B cell (primary cell): ENCODE results near the gene IFITM1. TPM values are rescaled to one million over a fixed set of nuclear protein-coding genes. Genes with fewer than 3 reads are reported as not detected.

ENCODE experiments used
- ATAC-seq: fragments of 200-7000 bp; cut with Tn5 transposase; one replicate; pipeline ENCODE4 v1.10.0; 2021; ENCODE audit warnings: low read depth, mild to moderate bottlenecking, moderate number of reproducible peaks, moderate library complexity
- CTCF ChIA-PET: fragments of 350-600 bp; sonication (Branson Sonifier 250); formaldehyde crosslinking; loops from one replicate; lab custom pipeline; 2021; ENCODE audit warnings: antibody characterized with exemption, inconsistent platforms; lab: Charles Lee
- POLR2A ChIA-PET: fragments of 350-600 bp; sonication (Branson Sonifier 250); formaldehyde crosslinking; loops from one replicate; lab custom pipeline; 2021; ENCODE audit warnings: antibody characterized with exemption; lab: Charles Lee
- DNase-seq: peaks from one replicate; pipeline ENCODE4 v3.0.0; 2013
- H2AFZ ChIP-seq: 2 replicates; pipeline ENCODE4 v1.6.1; 2012; ENCODE audit warnings: mild to moderate bottlenecking, low read depth, low read length; ENCODE audit not compliant: insufficient read depth, poor library complexity, severe bottlenecking
- H3K27ac ChIP-seq, 2 donors: 1 replicate in 1 of 2; 2 replicates in 1 of 2; pipeline ENCODE4 v1.5.1; 2012 to 2013; ENCODE audit warnings: low read length in 2 of 2, mild to moderate bottlenecking in 2 of 2, moderate library complexity in 1 of 2
- H3K27me3 ChIP-seq, 4 experiments: fragments of 200-600 bp in 1 of 4; sonication (generic) in 1 of 4; replicated peaks in 1 of 4; 1 replicate in 2 of 4; 2 replicates in 2 of 4; pipeline versions ENCODE4 v1.6.1 to v1.7.0; 2013 to 2016; ENCODE audit warnings: low read length in 3 of 4, mild to moderate bottlenecking in 2 of 4, mixed read lengths in 1 of 4, moderate library complexity in 1 of 4; ENCODE audit not compliant: insufficient read depth in 4 of 4, control insufficient read depth in 3 of 4; ENCODE audit errors: control extremely low read depth in 1 of 4
- H3K36me3 ChIP-seq, 2 experiments: replicated peaks in 1 of 2; 1 replicate in 1 of 2; 2 replicates in 1 of 2; pipeline versions ENCODE4 v1.6.1 to v1.7.1; 2013; ENCODE audit warnings: low read length in 1 of 2; ENCODE audit not compliant: insufficient read depth in 2 of 2, control insufficient read depth in 1 of 2; ENCODE audit errors: control extremely low read depth in 1 of 2, extremely low read depth in 1 of 2
- H3K4me1 ChIP-seq, 2 donors: fragments of 200-600 bp in 1 of 2; sonication (generic) in 1 of 2; 1 replicate in 1 of 2; 2 replicates in 1 of 2; pipeline versions ENCODE4 v1.5.1 to v1.6.1; 2013 to 2017; ENCODE audit warnings: low read length in 2 of 2; ENCODE audit not compliant: control insufficient read depth in 2 of 2, insufficient read depth in 2 of 2
- H3K4me2 ChIP-seq: replicated peaks from 2 replicates; pipeline ENCODE3; 2012; ENCODE audit warnings: mild to moderate bottlenecking, low read depth, low read length; ENCODE audit not compliant: poor library complexity, severe bottlenecking
- H3K4me3 ChIP-seq, 5 experiments: fragments of 200-600 bp in 1 of 5; sonication (generic) in 1 of 5; 1 replicate in 3 of 5; 2 replicates in 2 of 5; pipeline versions ENCODE4 v1.5.1 to v1.7.0; 2011 to 2016; ENCODE audit warnings: low read length in 4 of 5, mild to moderate bottlenecking in 4 of 5, low read depth in 2 of 5, control low read depth in 1 of 5, moderate library complexity in 1 of 5; ENCODE audit not compliant: insufficient read depth in 1 of 5; ENCODE audit errors: control extremely low read depth in 1 of 5, extremely low read depth in 1 of 5
- H3K79me2 ChIP-seq: fragments of 200-600 bp; sonication (generic); one replicate; pipeline ENCODE4 v1.6.0; 2016; ENCODE audit warnings: low read length; ENCODE audit not compliant: control insufficient read depth, insufficient read depth
- H3K9ac ChIP-seq: fragments of 200-600 bp; sonication (generic); 2 replicates; pipeline ENCODE4 v1.6.1; 2017; ENCODE audit warnings: mild to moderate bottlenecking, low read length, moderate library complexity
- H3K9me3 ChIP-seq, 3 donors: one replicate each; pipeline versions ENCODE4 v1.6.1 to v1.7.1; 2013; ENCODE audit warnings: low read length in 2 of 3; ENCODE audit not compliant: control insufficient read depth in 2 of 3, insufficient read depth in 1 of 3; ENCODE audit errors: control extremely low read depth in 1 of 3
- H4K20me1 ChIP-seq: 2 replicates; pipeline ENCODE4 v1.6.0; 2012; ENCODE audit warnings: mild to moderate bottlenecking, low read length; ENCODE audit not compliant: insufficient read depth, control insufficient read depth, poor library complexity, severe bottlenecking
- H3K27ac Mint-ChIP-seq: one replicate; pipeline ENCODE4 v1.8.0; 2021; ENCODE audit warnings: mixed read lengths
- H3K27me3 Mint-ChIP-seq: one replicate; pipeline ENCODE4 v1.8.0; 2021; ENCODE audit warnings: mixed read lengths
- H3K4me1 Mint-ChIP-seq: one replicate; pipeline ENCODE4 v1.8.0; 2021; ENCODE audit warnings: mixed read lengths
- H3K4me3 Mint-ChIP-seq: one replicate; pipeline ENCODE4 v1.8.0; 2021; ENCODE audit warnings: mixed read lengths
- H3K9me3 Mint-ChIP-seq: one replicate; pipeline ENCODE4 v1.8.0; 2022; ENCODE audit warnings: mixed read lengths; ENCODE audit not compliant: insufficient read depth
- CTCF ChIP-seq: fragments of 200-600 bp; IDR thresholded peaks from one replicate; pipeline ENCODE4 v1.8.0; 2022; ENCODE audit warnings: antibody characterized with exemption, mild to moderate bottlenecking
- EZH2 ChIP-seq: IDR thresholded peaks from 2 replicates; pipeline ENCODE4 v1.6.1; 2012; ENCODE audit warnings: borderline replicate concordance, low read depth, mild to moderate bottlenecking, moderate library complexity, low read length; ENCODE audit not compliant: insufficient read depth, poor library complexity, severe bottlenecking
- WGBS: methylation state at CpG from one replicate; pipeline ENCODE4 v1.1.5; 2013; ENCODE audit warnings: missing lambda C conversion rate; ENCODE audit not compliant: insufficient coverage; 5-methylcytosine and 5-hydroxymethylcytosine counted together
- intact Hi-C: fragments of 100-400 bp; cut with micrococcal nuclease; formaldehyde crosslinking; loops from one replicate; pipeline ENCODE4 v1.10.0; 2022
- polyA plus RNA-seq: library from polyadenylated mRNA; depleted of rRNA; stranded (reverse); fragments of >200 nt; gene quantifications from 2 replicates; pipeline ENCODE4 v1.2.3, GENCODE V29; 2012
- total RNA-seq, 2 donors: library from RNA; stranded (reverse); fragments of 120-200 nt in 1 of 2; gene quantifications; 1 replicate in 1 of 2; 2 replicates in 1 of 2; pipeline versions ENCODE4 v1.2.3 to v1.2.4, GENCODE V29; 2013 to 2022

Gene IFITM1
- total and polyA plus RNA-seq, 2 donors (not counting 1 experiment from before 2014, with no cell fraction given): 19.5 to 83.7 TPM

- H2AFZ ChIP-seq: peak overlapping the region; percentile 66
- ATAC-seq (peak; percentile 53), DNase-seq (peak; percentile 76)
- WGBS: 16% methylated on average over 79 of the region's 79 CpGs
- H3K36me3 ChIP-seq: no peaks in the 10 kb centered on the region
- peak overlapping the region; percentile 22 to 57 (median 25) for H3K4me3 ChIP-seq
- peaks cover 0 to 51% (median 21%) of the 10 kb centered on the region in 4 experiments for H3K27me3 ChIP-seq
- Mint-ChIP-seq H3K4me3 (peak overlapping the region; percentile 78), H3K4me1 (peaks cover 34% of the 10 kb centered on the region), H3K9me3 (peaks cover 2% of the 10 kb centered on the region), H3K27me3 (peaks cover 31% of the 10 kb centered on the region), H3K27ac (no peak overlapping the region)
- intact Hi-C loops: loop anchor here (1.0 kb wide), 3 partner anchors 7 to 31 kb away; no protein-coding TSS in a partner anchor
- peaks cover 36% of the 10 kb centered on the region in 2 donors for H3K4me1 ChIP-seq
- no peaks in the 10 kb centered on the region for H3K79me2 ChIP-seq
- no peak overlapping the region for H3K27ac ChIP-seq
- H3K9me3 ChIP-seq: peaks cover 0 to 21% (median 0%) of the 10 kb centered on the region in 3 donors
- TF ChIP-seq CTCF: no peak
- no peak for TF ChIP-seq EZH2
- ChIA-PET CTCF (interaction anchor here (0.6 to 3.9 kb wide), 7 partner anchors 13 to 256 kb away, joined by 3 to 34 read pairs (median 4); no protein-coding TSS in a partner anchor), POLR2A (interaction anchor here (0.8 to 2.2 kb wide), 5 partner anchors 13 to 255 kb away, joined by 3 to 8 read pairs (median 3); no protein-coding TSS in a partner anchor)
- peak overlapping the region; percentile 85 for H3K4me2 ChIP-seq
- peaks cover 5% of the 10 kb centered on the region for H4K20me1 ChIP-seq
- H3K9ac ChIP-seq: peak overlapping the region; percentile 56
These were observed 32.9 kb upstream of the IFITM1 start for GRCh38 chr11:280706-281485.
